HepG2 (cell line): ENCODE results near the gene PLEKHG5.
"Not testable (repeated sequence)": the region's sequence is repeated elsewhere in the genome, so short reads cannot be mapped to it uniquely, and the experiment has no call there.

Experiments
- BRCA1 ChIP-seq: sonication (generic); formaldehyde crosslinking; IDR thresholded peaks from 2 replicates; pipeline ENCODE4 v1.4.0; 2020; ENCODE audit warnings: missing genetic modification reagents
- ESRRA ChIP-seq: sonication (generic); formaldehyde crosslinking; IDR thresholded peaks from 2 replicates; pipeline ENCODE4 v1.5.1; 2020; ENCODE audit warnings: mild to moderate bottlenecking, low read depth, missing genetic modification reagents
- LCORL ChIP-seq, 2 experiments: fragments of 450-650 bp in 1 of 2; sonication (generic) in 1 of 2; formaldehyde crosslinking in 1 of 2; IDR thresholded peaks; 2 replicates each; pipeline versions ENCODE4 v1.5.0 to v1.6.1; 2017 to 2020; ENCODE audit warnings: antibody characterized with exemption in 1 of 2, missing genetic modification reagents in 1 of 2
- MAFG ChIP-seq: sonication (generic); formaldehyde crosslinking; IDR thresholded peaks from 2 replicates; pipeline ENCODE4 v1.5.1; 2020; ENCODE audit warnings: mild to moderate bottlenecking, missing genetic modification reagents
- MAZ ChIP-seq, 2 experiments: sonication (generic) in 1 of 2; formaldehyde crosslinking in 1 of 2; IDR thresholded peaks; 2 replicates each; pipeline versions ENCODE4 v1.5.0 to v1.6.1; 2012 to 2020; ENCODE audit warnings: low read depth in 2 of 2, mild to moderate bottlenecking in 2 of 2, borderline replicate concordance in 1 of 2, improper control_type of control experiment in 1 of 2, low read length in 1 of 2, missing genetic modification reagents in 1 of 2, moderate library complexity in 1 of 2
- REL ChIP-seq: sonication (generic); formaldehyde crosslinking; conservative IDR thresholded peaks from 2 replicates; pipeline ENCODE4 v1.8.0; 2022; ENCODE audit warnings: mild to moderate bottlenecking, missing genetic modification reagents, moderate library complexity
- REXO4 ChIP-seq: sonication (generic); formaldehyde crosslinking; IDR thresholded peaks from 2 replicates; pipeline ENCODE4 v1.8.0; 2022; ENCODE audit warnings: missing genetic modification reagents, mild to moderate bottlenecking, borderline replicate concordance
- YY1 ChIP-seq: IDR thresholded peaks from 2 replicates; pipeline ENCODE4 v1.6.1; 2011; ENCODE audit warnings: low read length, low read depth, moderate library complexity, mild to moderate bottlenecking; ENCODE audit not compliant: insufficient read depth, insufficient replicate concordance
- ZNF20 ChIP-seq: sonication (generic); formaldehyde crosslinking; IDR thresholded peaks from 2 replicates; pipeline ENCODE4 v1.4.0; 2020; ENCODE audit warnings: mild to moderate bottlenecking, moderate library complexity, missing genetic modification reagents
- TF ChIP-seq, protein P1 (sequence below): sonication (generic); formaldehyde crosslinking; IDR thresholded peaks from 2 replicates; pipeline ENCODE4 v1.4.0; 2020; ENCODE audit warnings: mild to moderate bottlenecking, missing genetic modification reagents
- TF ChIP-seq, protein P2 (sequence below): sonication (generic); formaldehyde crosslinking; IDR thresholded peaks from 2 replicates; pipeline ENCODE4 v1.5.0; 2020; ENCODE audit warnings: mild to moderate bottlenecking, missing genetic modification reagents, moderate library complexity

DNA sequence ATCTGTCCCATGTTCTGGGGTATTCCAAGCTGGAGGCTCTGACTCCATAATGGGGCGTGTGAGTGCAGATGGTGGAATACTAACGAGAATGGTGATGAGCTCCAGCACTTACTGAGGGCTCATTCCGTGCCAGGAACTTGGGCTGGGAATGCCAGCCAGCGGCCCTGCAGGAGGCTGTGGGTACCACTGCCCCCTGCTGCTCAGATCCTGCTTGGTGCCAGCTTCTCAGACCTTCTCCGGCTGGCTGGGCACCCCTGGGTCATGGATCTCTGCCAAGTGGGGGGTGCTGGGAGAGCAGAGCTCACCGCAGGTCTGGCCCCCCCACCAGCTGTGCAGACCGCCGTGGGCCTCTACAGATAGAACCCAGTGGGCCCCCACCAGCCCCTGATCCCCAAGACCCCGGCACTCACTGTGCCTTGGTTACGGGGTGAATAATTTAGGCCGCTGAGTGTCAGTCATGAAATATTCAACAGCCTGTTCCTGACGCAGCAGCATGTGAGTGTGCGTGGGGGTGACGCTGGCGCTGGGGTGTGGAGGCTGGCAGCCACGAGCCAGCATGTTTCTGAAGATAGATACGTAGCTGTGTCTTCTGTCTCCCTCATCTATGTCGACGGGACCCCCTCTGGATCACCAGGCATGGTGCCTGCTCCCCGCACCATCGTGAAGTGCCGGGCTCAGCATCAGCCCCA lies 54.3 kb downstream of the PLEKHG5 start:
- TF ChIP-seq, protein P1, sequence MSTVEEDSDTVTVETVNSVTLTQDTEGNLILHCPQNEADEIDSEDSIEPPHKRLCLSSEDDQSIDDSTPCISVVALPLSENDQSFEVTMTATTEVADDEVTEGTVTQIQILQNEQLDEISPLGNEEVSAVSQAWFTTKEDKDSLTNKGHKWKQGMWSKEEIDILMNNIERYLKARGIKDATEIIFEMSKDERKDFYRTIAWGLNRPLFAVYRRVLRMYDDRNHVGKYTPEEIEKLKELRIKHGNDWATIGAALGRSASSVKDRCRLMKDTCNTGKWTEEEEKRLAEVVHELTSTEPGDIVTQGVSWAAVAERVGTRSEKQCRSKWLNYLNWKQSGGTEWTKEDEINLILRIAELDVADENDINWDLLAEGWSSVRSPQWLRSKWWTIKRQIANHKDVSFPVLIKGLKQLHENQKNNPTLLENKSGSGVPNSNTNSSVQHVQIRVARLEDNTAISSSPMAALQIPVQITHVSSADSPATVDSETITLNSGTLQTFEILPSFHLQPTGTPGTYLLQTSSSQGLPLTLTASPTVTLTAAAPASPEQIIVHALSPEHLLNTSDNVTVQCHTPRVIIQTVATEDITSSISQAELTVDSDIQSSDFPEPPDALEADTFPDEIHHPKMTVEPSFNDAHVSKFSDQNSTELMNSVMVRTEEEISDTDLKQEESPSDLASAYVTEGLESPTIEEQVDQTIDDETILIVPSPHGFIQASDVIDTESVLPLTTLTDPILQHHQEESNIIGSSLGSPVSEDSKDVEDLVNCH (CRISPR knock-in tag): not testable (repeated sequence)
- not testable (repeated sequence) for TF ChIP-seq MAFG (CRISPR knock-in tag); YY1; BRCA1; MAZ (IDR thresholded peaks at IDR 0.05; ENCODE audit: borderline replicate concordance, low read depth, low read length); MAZ (CRISPR knock-in tag; IDR thresholded peaks at IDR 0.05; ENCODE audit: low read depth); REL; REXO4 (CRISPR knock-in tag); ZNF20 (CRISPR knock-in tag); LCORL (IDR thresholded peaks at IDR 0.05); LCORL (CRISPR knock-in tag; IDR thresholded peaks at IDR 0.05); ESRRA (CRISPR knock-in tag)
- TF ChIP-seq, protein P2, sequence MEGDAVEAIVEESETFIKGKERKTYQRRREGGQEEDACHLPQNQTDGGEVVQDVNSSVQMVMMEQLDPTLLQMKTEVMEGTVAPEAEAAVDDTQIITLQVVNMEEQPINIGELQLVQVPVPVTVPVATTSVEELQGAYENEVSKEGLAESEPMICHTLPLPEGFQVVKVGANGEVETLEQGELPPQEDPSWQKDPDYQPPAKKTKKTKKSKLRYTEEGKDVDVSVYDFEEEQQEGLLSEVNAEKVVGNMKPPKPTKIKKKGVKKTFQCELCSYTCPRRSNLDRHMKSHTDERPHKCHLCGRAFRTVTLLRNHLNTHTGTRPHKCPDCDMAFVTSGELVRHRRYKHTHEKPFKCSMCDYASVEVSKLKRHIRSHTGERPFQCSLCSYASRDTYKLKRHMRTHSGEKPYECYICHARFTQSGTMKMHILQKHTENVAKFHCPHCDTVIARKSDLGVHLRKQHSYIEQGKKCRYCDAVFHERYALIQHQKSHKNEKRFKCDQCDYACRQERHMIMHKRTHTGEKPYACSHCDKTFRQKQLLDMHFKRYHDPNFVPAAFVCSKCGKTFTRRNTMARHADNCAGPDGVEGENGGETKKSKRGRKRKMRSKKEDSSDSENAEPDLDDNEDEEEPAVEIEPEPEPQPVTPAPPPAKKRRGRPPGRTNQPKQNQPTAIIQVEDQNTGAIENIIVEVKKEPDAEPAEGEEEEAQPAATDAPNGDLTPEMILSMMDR (CRISPR knock-in tag): peak; percentile 21; the same call in 1 of the 2 replicates
